Activated T-helper 2 cell treated with anti-CD3 and anti-CD28 coated beads, Interferon-gamma antibody, Interleukin-2, Interleukin-4, amounts not matched to agents 10 μg/mL and 5 μg/mL and 100 μg/mL, durations not matched to agents 14 hours and 24 hours and 36 hours (primary cell): Measurements from ENCODE around the gene MYOG. TPM values are rescaled to one million over a fixed set of nuclear protein-coding genes. Genes with fewer than 3 reads are reported as not detected.

Source experiments
- total RNA-seq: library from RNA; stranded (reverse); gene quantifications from 2 replicates; pipeline ENCODE4 v1.2.3, GENCODE V29; 2022

MYOG gene
- total RNA-seq, 1 donor from 2014 or later: not detected

Other genes starting within 250 kb of the MYOG start
- 13.1 and 15.5 TPM in 2 replicates for gene RABIF, start 196.9 kb downstream of the MYOG start, total RNA-seq
- 27.7 and 29.2 TPM in 2 replicates for gene KLHL12, start 158.8 kb downstream of the MYOG start, total RNA-seq
- 79.1 and 79.2 TPM in 2 replicates for gene ADIPOR1, start 127.7 kb downstream of the MYOG start, total RNA-seq
- gene CYB5R1, start 118.8 kb downstream of the MYOG start, total RNA-seq: 19.0 and 20.0 TPM in 2 replicates
- 74.7 and 75.8 TPM in 2 replicates for gene TMEM183A, start 78.6 kb downstream of the MYOG start, total RNA-seq
- 33.4 and 35.1 TPM in 2 replicates for gene PPFIA4, start 59.5 kb downstream of the MYOG start, total RNA-seq
- gene ADORA1, start 41.7 kb upstream of the MYOG start, total RNA-seq: not detected in 2 replicates
- not detected in 2 replicates for gene MYBPH, start 89.8 kb upstream of the MYOG start, total RNA-seq
- gene CHI3L1, start 100.7 kb upstream of the MYOG start, total RNA-seq: not detected in 2 replicates
- 0.09 and 0.34 TPM in 2 replicates for gene CHIT1, start 143.7 kb upstream of the MYOG start, total RNA-seq
- 98.1 and 98.8 TPM in 2 replicates for gene BTG2, start 219.5 kb upstream of the MYOG start, total RNA-seq